GM21423 (cell line): ENCODE measurements around the gene CCDC144A.
"Not testable (repeated sequence)": the region's sequence is repeated elsewhere in the genome, so short reads cannot be mapped to it uniquely, and the experiment has no call there.

ENCODE experiments used
- ATAC-seq: cut with Tn5 transposase; IDR thresholded peaks from one replicate; pipeline ENCODE4 v1.9.1; 2021; ENCODE audit warnings: mild to moderate bottlenecking, moderate library complexity; ENCODE audit not compliant: unreplicated experiment

The CCDC144A gene

DNA sequence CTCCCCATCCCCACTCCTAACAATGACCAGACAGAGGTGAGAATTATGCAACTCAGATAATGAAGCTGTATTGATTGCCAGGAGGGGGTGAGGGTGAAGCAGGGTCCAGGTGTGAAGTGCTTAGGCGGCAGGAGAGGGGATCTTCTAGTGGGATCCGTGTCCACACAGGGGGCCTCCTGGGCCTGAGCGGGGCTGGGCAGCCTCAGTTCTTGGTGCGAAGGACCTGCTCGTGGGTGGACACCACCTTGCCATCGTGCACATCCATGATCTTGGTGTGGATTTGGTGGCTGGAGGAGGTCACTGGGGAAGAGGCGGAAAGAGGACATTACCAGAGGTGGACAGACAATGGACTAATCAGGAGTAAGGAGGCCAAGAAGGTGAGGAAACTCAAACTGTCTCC lies 127.9 kb downstream of the CCDC144A start:
- ATAC-seq: not testable (repeated sequence)

DNA sequence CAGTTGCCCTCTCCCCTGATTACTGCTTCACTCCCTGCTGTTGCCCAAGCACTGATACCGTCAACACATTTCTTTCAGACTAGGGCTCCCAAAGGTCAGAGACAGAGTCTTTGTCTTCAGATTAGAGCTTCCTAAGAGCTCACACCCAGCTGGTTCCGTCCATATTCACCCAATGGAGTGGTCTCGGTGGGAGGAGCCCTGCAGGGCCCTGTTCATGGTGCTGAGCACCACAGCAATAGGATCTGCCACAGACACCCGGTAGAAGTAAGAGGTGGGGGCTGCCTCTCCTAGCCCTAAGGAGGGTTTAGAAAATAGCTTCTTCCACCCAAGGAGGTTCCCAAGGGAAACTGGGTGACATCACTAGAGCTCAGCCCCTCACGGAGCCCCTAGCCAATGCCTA lies 128.3 kb downstream of the CCDC144A start:
- ATAC-seq: no peak

DNA sequence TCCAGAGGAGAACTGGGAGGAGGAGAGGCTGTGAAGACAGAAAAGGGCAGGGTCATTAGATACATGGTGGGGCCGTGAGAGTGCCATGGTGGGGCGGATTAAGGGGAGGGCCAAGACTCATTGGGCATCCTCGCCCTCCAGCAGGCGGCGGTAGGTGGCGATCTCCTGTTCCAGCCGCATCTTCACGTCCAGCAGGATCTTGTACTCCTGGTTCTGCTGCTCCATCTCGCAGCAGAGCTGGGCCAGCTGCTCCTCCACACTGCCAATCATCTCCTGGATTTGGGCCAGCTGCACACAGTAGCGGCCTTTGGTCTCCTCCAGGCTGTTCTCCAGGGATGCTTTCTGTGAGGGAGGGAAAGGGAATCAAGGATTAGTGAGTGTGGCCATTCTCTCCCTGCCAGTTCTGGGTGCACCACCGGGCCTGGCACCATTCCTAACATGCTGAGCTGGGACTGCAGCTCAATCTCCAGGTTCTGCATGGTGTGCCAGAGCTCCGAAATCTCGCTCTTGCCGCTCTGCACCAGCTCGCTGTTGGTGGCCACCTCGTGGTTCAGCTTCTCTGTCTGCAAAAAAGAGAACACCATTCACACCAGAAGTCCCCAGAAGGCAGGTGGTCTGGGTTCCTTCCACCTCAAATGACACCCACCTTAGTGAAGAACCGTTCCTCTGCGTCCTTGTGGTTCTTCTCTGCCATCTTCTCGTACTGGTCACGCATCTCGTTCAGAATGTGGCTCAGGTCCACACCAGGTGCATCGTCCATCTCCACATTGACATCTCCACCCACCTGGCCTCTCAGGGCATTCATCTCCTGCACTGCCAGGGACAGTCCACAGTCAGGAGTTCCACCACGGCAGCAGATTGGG lies 129.0 kb downstream of the CCDC144A start:
- no peak for ATAC-seq

DNA sequence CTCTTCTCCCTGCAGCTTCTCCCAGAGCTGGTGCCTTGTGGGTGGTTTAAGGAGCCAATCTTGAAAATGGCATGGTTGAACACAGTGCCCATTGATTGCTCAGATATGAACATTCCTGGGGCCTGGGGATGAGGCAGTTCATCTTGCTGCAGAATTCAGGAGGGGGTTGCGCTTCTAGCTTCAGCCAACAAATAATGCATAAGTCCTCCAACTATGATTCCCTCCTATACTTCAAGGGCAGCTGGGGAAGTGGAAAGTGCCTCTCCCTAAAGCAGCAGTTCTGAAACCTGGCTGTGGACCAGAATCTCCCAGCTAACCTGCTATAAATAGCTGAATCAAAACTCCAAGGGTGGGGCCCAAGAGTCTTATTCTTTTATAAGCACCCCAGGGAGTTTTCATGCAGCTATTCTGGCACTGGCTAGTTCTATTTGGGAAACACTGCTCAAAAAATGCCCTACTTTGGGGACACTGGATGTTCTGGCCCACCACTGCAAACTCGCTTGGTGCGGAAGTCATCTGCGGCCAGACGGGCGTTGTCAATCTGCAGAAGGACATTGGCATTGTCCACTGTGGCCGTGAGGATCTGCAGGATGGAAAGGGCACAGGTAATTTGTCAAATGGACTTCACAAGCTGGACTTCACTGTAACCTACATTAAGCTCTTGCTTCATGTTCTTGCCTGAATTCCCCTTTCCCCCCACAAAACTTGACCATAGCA lies 130.3 kb downstream of the CCDC144A start:
- no peak for ATAC-seq

DNA sequence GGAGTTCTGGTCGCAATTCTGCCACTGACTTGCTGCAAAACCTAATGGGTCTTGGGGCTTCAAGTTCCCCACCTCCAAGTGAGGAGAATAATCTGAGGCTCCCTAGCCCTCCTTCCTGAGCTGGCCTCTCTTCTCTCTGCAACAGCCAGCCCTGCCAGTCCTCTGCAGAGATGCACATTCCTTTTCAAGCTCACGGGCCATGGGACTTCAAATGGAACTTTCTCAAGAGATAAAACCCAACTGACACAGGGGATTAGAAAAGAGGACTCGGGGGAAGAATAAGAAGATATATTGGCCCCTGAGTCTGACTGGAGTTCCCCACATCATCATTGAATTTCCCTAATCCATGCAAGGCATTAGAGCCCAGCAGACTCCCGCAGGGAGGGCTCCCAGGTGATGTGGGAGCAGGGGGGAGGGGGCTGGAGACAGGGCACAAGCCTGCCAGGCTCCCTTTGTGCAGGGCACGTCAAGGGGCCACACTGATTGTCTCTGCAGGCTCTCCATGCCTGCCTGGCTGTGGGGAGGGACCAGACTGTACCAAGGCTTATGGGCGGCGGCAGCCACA lies 131.0 kb downstream of the CCDC144A start:
- ATAC-seq: no peak

DNA sequence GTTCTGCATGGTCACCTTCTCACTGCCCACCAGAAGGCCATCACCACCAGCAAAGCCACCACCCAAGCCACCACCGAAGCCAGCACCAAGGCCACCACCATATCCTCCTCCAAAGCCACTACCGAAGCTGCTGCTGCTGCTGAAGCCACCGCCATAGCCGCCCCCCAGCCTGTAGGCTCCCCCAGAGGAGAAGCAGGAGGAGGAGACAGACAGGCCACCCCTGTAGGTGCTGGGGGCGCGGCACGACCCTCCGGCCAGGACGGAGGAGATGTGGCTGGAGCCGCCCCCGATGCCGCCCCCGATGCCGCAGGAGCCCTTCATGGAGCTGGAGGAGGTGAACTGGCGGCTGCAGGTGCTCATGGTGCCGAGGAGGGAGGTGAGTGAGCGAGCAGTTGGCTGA lies 132.1 kb downstream of the CCDC144A start:
- ATAC-seq: not testable (repeated sequence)

DNA sequence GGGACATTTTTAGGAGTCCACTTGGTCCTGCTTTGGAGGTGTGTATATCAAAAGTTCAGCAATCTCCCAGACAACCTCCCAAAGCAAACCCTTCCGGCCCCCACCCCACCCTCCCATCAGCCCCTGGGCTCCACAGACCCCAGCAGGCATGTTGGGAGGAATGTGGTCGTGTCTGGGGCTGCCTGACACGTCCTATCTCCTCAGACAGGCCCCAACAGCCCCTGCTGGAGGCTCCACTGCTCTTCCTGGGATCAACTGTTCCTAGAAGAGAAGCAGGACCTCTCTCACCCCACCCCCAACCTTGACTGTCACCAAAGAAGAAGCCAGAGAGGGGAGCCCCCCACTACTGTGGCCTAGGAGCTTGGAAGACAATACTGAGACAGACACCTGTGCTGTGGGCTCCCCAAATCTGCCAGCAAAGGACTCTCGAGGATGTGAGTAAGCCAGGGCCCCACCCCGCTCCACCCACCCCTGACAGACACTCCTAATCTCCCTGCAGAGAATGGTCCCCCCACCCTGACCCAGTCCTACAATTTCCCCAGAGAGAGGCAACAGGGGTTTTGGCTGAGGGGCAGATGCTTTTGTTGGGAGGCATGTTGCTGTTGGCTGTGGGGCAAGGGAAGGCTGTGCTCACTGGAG lies 133.8 kb downstream of the CCDC144A start:
- not testable (repeated sequence) for ATAC-seq
